HG03066 (cell line): ENCODE results near the gene DGKH.
"Not testable (repeated sequence)": the region's sequence is repeated elsewhere in the genome, so short reads cannot be mapped to it uniquely, and the experiment has no call there.

Experiments
- ATAC-seq: cut with Tn5 transposase; IDR thresholded peaks from one replicate; pipeline ENCODE4 v1.9.1; 2021; ENCODE audit warnings: low read depth; ENCODE audit not compliant: unreplicated experiment

The DGKH gene

GRCh38 chr13:42110410-42111155 lies 62.1 kb downstream of the DGKH start:
- no peak for ATAC-seq

GRCh38 chr13:42112864-42113263 lies 64.4 kb downstream of the DGKH start:
- no peak for ATAC-seq

GRCh38 chr13:42113478-42113877 lies 65.0 kb downstream of the DGKH start:
- no peak for ATAC-seq

- ATAC-seq = no peak
Observed at GRCh38 chr13:42114278-42114677, 65.8 kb downstream of the DGKH start.

- ATAC-seq = no peak
Observed at GRCh38 chr13:42114912-42115311, 66.5 kb downstream of the DGKH start.

- no peak for ATAC-seq
Observed at GRCh38 chr13:42116225-42116624, 67.8 kb downstream of the DGKH start.

GRCh38 chr13:42119041-42119440 lies 70.6 kb downstream of the DGKH start:
- no peak for ATAC-seq

- no peak for ATAC-seq
Observed at GRCh38 chr13:42119875-42120274, 71.4 kb downstream of the DGKH start.

- ATAC-seq = no peak
Observed at GRCh38 chr13:42123600-42123999, 75.2 kb downstream of the DGKH start.

- ATAC-seq = no peak
Observed at GRCh38 chr13:42125046-42125445, 76.6 kb downstream of the DGKH start.

- no peak for ATAC-seq
Observed at GRCh38 chr13:42127047-42127446, 78.6 kb downstream of the DGKH start.

GRCh38 chr13:42129033-42129432 lies 80.6 kb downstream of the DGKH start:
- no peak for ATAC-seq

GRCh38 chr13:42136518-42136917 lies 88.1 kb downstream of the DGKH start:
- ATAC-seq = no peak

- no peak for ATAC-seq
Observed at GRCh38 chr13:42137856-42138537, 89.5 kb downstream of the DGKH start.

GRCh38 chr13:42140494-42140893 lies 92.0 kb downstream of the DGKH start:
- no peak for ATAC-seq

GRCh38 chr13:42141052-42141451 lies 92.6 kb downstream of the DGKH start:
- ATAC-seq = not testable (repeated sequence)

- ATAC-seq = no peak
Observed at GRCh38 chr13:42146359-42146758, 97.9 kb downstream of the DGKH start.

GRCh38 chr13:42148538-42148937 lies 100.1 kb downstream of the DGKH start:
- ATAC-seq = no peak

- no peak for ATAC-seq
Observed at GRCh38 chr13:42149136-42149535, 100.7 kb downstream of the DGKH start.

- ATAC-seq = no peak
Observed at GRCh38 chr13:42151781-42152180, 103.3 kb downstream of the DGKH start.

GRCh38 chr13:42152495-42152894 lies 104.0 kb downstream of the DGKH start:
- no peak for ATAC-seq
